ENCODE results near the gene ARHGEF7.

Gene ARHGEF7

GRCh38 chr13:111282425-111282824 is 167.3 kb downstream of the ARHGEF7 start:
- no peak for DNase-seq

- DNase-seq: no peak
These were observed 167.9 kb downstream of the ARHGEF7 start for GRCh38 chr13:111282997-111283396.

GRCh38 chr13:111283457-111283856 is 168.3 kb downstream of the ARHGEF7 start:
- no peak for DNase-seq

GRCh38 chr13:111283991-111284390 is 168.9 kb downstream of the ARHGEF7 start:
- DNase-seq: no peak

GRCh38 chr13:111284565-111284964 is 169.5 kb downstream of the ARHGEF7 start:
- DNase-seq: no peak

GRCh38 chr13:111286162-111286561 is 171.1 kb downstream of the ARHGEF7 start:
- no peak for DNase-seq

GRCh38 chr13:111286749-111287148 is 171.6 kb downstream of the ARHGEF7 start:
- no peak for DNase-seq

GRCh38 chr13:111287201-111287600 is 172.1 kb downstream of the ARHGEF7 start:
- DNase-seq: no peak

- no peak for DNase-seq
These were observed 173.2 kb downstream of the ARHGEF7 start for GRCh38 chr13:111288276-111288675.

GRCh38 chr13:111289251-111289650 is 174.1 kb downstream of the ARHGEF7 start:
- no peak for DNase-seq

GRCh38 chr13:111291908-111292307 is 176.8 kb downstream of the ARHGEF7 start:
- no peak for DNase-seq

GRCh38 chr13:111292710-111293485 is 177.8 kb downstream of the ARHGEF7 start:
- no peak for DNase-seq

- no peak for DNase-seq
These were observed 180.8 kb downstream of the ARHGEF7 start for GRCh38 chr13:111295886-111296285.

- no peak for DNase-seq
These were observed 181.3 kb downstream of the ARHGEF7 start for GRCh38 chr13:111296417-111296816.

GRCh38 chr13:111298214-111298975 is 183.3 kb downstream of the ARHGEF7 start:
- DNase-seq: no peak

- no peak for DNase-seq
These were observed 187.1 kb downstream of the ARHGEF7 start for GRCh38 chr13:111302045-111302726.

- DNase-seq: no peak
These were observed 188.4 kb downstream of the ARHGEF7 start for GRCh38 chr13:111303559-111303958.

- no peak for DNase-seq
These were observed 189.0 kb downstream of the ARHGEF7 start for GRCh38 chr13:111304041-111304544.

GRCh38 chr13:111304603-111305289 is 189.6 kb downstream of the ARHGEF7 start:
- no peak for DNase-seq

- DNase-seq: no peak
These were observed 198.0 kb downstream of the ARHGEF7 start for GRCh38 chr13:111312944-111313590.

- DNase-seq: no peak
These were observed 198.9 kb downstream of the ARHGEF7 start for GRCh38 chr13:111313911-111314425.

GRCh38 chr13:111314852-111315251 is 199.7 kb downstream of the ARHGEF7 start:
- no peak for DNase-seq
